Right ventricle myocardium inferior (tissue), 1 donor: ENCODE data around the gene PLA2G4C. TPM values are rescaled to one million over a fixed set of nuclear protein-coding genes. Genes with fewer than 3 reads are reported as not detected.

Experiments used
- ATAC-seq: fragments of 200-7000 bp; cut with Tn5 transposase; one replicate; pipeline ENCODE4 v1.9.1; 2020; ENCODE audit warnings: mild to moderate bottlenecking, moderate library complexity
- DNase-seq: peaks from one replicate; pipeline ENCODE4 v3.0.0; 2021; ENCODE audit errors: missing footprints
- intact Hi-C: fragments of 100-400 bp; cut with DNase I; formaldehyde crosslinking; loops from one replicate; pipeline ENCODE4 v1.11.0; 2022
- total RNA-seq: library from RNA; stranded (reverse); fragmentation: NEBNext Ultra II Directional; extraction: Animal tissue kit (Norgen Biotek cat#: 25700); gene quantifications from one replicate; pipeline ENCODE4 v1.2.1, GENCODE V29; 2021
- donor health status: DM: no; HTN: yes; CAD: no; lungs with severe emphysema.

PLA2G4C gene
- total RNA-seq, 1 donor from 2014 or later, result 40.8 TPM

DNA sequence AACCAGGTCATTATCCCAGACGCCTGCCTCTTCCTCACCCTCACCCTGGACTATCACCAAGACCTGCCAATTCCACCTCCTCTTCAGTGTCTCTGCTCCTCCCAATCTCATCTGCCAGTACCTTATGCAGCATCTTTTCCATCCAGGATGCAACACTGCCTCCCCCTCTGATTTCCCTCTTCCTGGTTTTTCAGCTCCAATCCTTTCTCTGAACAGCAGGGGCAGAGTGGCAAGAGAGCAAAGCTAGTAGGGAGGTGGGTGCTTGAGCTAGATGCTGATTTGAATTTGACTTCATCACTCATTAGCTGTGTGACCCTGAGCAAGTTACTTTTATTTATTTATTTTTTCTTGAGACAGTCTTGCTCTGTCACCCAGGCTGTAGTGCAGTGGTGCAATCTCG is 41.2 kb downstream of the PLA2G4C start:
- DNase-seq (no peak), ATAC-seq (no peak)
- intact Hi-C loops, result no loop called here

DNA sequence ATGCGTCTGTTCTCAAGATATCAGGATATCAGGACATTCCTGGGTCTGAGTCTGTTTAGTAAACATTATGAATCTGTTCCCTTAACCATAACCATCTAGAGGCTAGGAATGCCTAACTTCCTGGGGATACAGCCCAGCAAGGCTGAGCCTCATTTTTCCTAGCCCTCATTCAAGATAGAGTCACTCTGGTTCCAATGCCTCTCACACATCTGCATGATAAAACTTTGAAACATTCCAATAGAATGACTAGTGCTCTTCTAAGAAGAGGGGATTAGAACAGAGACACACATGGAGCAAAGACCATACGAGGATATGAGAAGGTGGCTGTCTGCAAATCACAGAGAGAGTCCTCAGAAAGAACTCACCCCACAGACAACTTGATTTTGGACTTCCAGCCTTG is 46.1 kb downstream of the PLA2G4C start:
- intact Hi-C loops, result no loop called here
- ATAC-seq (no peak), DNase-seq (no peak)

DNA sequence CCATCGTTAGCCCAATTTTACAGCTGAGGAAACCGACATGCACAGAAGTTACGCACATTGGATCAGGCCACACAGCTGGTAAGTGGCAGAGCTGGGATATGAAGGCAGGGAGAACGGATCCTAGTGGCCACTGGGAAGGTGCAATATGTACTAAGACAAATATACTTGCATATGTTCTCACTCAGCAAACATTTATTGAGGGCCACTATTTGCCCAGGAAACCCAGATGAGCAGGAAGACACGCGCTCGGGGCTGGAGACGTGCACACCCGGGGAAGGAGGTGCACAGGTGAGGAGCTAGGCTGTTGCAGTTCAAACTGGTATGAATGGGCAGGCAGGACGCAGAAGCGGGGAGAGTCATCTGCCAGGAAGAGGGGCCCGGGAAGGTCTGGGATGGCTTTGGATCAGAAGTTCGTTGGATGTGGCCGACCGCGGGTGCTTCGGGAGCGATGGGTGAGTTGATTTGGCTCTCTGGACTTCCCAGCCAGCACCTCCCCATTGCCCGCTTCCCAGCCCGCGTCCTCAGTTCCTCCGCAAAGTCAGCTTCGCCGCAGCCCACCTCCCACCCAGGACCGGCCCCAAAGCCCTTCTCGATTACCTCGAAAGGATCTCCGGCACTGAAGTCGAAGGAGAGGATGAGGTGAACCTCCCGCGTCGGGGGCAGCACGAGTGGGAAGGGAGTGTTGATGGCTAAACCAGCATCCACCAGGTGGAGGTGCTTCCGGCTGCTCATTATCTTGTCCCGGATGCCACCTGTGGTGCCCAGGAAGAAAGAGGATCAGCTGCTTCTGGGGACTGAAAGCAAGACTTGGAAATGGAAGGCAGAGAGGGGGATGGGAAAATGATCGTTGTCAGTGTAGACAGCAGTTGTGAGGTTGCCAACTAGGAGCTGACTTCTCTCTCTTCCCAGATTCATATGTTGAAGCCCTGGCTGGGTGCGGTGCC is 48.9 kb downstream of the PLA2G4C start:
- ATAC-seq (no peak), DNase-seq (no peak)
- intact Hi-C loops, result no loop called here

DNA sequence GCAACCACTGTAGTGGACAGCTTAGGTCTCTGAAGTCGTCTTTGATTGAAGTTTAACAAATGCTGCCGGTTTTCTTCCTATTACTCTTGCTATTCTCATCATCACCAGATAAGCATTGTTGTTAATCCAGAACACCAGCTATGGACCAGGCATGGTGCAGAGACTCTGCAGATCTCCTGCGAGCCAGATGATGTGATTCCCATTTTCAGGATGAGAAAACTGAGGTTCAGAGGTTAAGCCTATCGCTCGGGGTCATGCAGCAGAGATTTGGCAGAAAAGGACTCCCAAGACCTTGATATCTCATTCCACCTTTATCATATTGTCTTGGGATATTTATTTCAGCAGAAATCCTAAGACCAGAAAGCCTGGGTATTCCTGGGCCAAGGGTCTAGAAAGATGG is 50.2 kb downstream of the PLA2G4C start:
- DNase-seq (no peak), ATAC-seq (no peak)
- intact Hi-C loops, result no loop called here

DNA sequence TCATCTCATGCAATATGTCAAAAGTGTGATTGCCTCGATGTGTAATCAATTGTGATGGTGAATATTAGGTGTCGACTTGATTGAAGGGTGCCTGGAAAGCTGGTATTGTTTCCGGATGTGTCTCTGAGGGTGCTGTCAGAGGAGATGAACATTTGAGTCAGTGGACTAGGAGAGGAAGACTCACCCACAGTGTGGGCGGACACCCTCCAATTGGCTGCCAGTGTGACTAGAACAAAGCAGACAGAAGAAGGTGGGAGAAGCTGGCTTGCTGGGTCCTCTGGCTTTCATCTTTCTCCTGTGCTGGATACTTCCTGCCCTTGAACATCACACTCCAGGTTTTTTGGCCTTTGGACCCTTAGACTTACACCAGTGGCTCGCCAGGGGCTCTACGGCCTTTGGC is 51.3 kb downstream of the PLA2G4C start:
- intact Hi-C loops, result no loop called here
- no peak for ATAC-seq
- no peak for DNase-seq

DNA sequence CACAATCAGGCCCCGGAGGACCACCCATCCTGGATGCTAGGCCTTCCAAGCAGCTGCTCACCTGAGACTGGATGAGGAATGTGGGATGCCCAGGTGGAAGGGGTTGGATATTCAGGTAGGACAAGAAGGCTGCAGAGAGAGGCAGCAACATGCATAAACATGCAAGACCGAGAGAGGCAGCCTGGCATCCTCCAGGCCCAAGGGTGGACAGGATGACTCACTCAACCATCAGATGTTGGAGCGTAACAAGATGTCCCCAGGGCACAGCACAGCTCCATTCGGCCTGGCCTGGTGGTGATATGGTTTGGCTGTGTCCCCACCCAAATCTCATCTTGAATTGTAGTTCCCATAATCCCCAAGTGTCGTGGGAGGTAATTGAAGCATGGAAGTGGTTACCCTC is 56.8 kb downstream of the PLA2G4C start:
- intact Hi-C loops, result no loop called here
- ATAC-seq (no peak), DNase-seq (no peak)

DNA sequence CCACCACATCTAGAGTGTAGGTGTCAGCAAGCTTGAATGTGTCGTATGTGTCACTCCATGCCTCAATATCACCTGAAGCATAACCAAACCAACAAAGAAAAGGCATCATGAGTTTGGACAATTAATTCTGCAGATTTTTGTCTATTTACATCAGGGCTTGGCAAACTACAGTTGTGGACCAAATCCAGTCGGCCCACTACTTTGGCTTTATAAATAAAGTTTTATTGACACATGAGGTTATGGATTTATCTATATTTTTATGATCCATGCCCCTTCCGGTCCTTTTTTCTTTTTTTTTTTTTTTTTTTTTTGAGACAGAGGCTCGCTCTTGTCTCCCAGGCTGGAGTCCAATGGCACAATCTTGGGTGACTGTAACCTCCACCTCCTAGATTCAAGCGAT is 57.5 kb downstream of the PLA2G4C start:
- DNase-seq, result no peak
- ATAC-seq, result no peak
- intact Hi-C loops, result no loop called here

DNA sequence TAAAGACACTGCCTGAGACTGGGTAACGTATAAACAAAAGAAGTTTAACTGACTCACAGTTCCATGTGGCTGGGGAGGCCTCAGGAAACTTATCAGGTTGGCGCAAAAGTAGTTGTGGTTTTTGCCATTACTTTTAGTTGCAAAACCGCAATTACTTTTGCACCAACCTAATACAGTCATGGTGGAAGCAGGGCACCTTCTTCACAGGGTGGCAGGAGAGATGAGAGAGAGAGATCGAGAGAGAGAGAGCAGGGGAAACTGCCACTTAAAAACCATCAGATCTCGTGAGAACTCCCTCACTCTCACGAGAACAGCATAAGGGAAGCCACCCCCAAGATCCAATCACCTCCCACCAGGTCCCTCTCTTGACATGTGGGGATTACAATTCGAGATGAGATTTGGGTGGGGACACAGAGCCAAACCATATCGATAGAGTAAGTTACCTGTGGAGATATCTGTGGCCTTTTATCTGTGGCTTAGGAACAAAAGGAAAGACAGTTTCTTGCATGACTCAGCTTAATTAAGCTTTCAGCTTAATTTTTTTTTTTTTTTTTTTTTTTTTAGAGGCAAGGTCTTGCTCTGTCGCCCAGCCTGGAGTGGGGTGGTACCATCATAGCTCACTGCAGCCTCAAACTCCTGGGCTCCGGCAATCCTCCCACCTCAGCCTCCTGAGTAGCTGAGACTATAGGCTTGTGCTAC is 59.1 kb downstream of the PLA2G4C start:
- intact Hi-C loops, result no loop called here
- ATAC-seq, result no peak
- DNase-seq, result no peak

DNA sequence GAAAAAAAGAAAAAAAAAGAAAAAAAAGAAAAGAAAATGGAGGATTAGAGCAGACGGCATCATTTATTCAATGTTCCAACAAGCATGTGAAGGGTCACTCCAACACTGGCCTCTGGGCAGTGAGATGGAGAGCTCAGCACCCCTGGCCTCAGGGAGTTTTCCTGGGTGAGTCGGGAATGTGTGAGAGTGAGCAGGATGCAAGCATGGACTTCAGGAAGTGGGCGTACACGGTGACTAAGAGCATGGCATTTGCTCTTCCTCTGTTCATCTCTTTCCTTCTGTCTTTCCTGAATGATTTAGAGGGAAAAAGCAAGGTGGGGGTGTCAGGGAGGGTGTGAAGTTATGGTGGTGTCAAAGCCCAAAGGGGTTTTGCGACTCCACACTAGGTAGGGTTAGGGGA is 66.1 kb downstream of the PLA2G4C start:
- intact Hi-C loops, result no loop called here
- no peak for ATAC-seq

DNA sequence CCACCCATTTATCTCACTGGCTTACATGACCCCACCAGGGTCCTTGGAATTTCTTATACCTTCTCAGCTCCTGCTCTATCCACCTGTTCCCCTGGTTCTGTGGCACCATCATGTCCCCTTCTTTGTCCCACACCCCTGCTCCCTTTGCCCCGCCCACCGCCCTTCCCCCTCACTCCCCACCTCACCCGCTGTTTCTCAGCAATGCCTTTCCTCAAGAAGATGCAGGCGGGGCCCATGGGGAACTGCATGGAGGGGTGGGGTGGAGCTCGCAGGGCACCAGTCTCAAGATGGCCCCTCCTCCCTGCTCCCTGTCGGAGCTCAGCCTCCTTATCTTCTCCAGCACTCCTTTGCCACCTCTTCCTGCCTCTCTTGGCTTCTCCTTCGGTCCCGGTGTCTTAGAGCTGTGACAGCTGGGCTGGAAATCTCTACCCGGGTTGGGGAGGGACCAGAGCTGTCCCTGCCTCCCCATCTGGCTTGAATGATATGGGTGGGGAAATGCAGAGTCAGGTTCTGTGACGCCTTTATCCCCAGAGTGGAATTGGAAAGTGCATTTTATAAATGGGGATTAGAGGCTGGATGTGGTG is 66.8 kb downstream of the PLA2G4C start, which contains the start of gene CABP5:
TSS of gene CABP5 (minus strand) at position 405 of the 584 bp plus-strand sequence. CDS start at position 248, 157 bp downstream.
- DNase-seq, result no peak
- intact Hi-C loops, result no loop called here
- no peak for ATAC-seq

More for the DNA sequence above, 66.1 kb downstream of the PLA2G4C start:
- DNase-seq, result no peak

DNA sequence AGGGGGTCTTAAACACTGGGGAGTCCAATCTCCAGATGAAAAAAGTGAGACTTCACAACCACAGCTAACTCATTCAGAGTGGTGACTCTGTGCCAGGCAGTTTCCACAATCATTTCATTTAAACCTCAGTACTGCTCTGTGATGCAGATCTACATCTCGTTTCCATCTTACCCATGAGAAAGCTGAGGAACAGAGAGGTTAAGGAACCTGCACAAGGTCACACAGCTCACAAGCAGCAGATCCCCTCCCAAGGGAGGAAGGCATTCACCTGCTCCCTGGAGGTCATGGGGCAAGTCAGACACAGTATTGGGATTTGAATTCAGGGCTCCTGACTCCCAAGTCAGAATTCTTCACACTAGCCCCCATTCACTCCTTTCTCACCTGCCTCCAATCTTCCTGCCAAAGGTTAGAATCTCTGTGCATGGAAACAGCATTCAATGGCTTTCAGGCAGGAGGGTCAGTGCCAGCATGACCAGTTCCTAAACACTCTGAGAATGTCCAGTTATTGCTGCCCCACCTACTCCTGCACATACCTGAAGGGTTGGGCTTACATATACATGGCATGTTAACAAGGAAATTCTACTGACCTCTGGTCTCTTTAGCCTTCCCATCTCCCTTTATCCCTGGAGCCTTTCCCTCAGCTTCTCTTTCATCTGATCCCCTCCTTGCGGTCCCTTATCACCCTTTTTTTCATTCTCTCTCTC is 68.6 kb downstream of the PLA2G4C start:
- no peak for ATAC-seq
- intact Hi-C loops, result no loop called here
- no peak for DNase-seq

DNA sequence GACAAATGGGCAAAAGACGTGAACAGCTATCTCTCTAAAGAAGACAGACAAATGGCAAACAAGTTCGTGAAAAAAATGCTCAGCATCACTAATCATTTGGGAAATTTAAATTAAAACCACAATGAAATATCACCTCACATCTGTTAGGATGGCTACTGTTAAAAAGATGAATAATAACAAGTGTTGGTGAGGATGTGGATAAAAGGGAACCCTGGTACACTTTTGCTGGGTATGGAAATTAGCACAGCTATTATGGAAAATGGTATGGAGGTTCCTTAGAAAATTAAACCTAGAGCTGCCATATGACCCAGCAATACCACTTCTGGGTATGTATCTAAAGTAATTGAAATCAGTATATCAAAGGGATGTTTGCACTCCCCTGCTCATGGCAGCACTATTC is 73.9 kb downstream of the PLA2G4C start:
- intact Hi-C loops, result no loop called here
- no peak for DNase-seq
- ATAC-seq, result no peak

DNA sequence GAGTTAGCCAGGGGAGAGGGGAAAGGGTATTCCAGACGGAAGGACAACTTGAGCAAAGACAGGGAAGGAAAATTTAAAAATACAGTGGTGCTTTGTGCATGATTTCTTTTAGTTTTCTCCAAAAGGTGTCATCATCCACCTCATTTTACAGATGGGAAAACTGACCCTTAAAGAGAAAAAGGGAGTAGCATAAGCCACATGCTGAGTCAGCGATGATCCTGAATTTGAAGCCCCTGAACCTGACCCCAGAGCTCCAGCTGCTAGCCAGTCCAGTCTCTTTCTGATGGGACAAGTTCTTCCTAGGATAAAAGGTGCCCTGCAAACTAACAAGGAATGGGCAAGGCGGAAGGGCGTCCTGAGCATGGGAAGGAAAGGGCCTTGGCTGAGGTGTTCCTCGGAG is 77.0 kb downstream of the PLA2G4C start:
- no peak for ATAC-seq
- no peak for DNase-seq
- intact Hi-C loops, result no loop called here

DNA sequence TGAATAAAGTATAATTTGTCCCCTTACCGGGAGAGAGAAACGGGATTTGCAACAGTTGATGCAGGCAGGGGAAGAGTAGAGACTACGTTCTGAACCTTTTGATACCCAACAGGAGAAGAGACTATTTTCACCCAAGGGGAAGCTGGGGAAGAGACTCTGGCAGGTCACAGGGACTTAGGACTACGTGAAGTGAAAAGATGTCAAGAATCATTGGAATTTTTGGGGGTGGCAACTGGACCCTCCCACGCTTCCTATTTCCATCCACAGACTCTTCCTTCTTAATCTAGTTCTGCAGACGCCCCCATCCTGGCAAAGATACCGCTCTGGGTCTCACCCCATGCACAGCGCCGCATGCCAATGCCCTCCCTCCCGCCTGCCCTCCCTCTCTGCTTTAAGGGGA is 80.5 kb downstream of the PLA2G4C start:
- DNase-seq (no peak), ATAC-seq (no peak)
- intact Hi-C loops, result no loop called here

DNA sequence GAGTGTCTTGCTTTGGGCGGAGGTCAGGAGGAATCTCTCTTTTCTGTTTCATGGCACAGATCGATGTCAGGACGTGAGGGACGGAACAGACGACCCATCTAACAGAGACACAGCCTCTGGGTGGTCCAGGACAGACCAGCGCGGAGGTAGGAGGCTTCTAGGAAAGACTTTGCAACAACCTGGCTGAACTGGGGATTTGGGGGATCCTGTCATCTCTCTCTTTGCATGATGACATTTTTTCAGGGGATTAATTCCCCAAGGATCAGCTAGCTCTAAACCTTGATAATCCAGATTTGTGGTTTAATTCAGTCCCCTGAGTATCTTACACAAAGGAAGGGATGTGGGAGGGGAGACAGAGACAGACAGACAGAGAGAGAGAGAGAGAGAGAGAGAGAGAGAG is 81.2 kb downstream of the PLA2G4C start:
- no peak for DNase-seq

DNA sequence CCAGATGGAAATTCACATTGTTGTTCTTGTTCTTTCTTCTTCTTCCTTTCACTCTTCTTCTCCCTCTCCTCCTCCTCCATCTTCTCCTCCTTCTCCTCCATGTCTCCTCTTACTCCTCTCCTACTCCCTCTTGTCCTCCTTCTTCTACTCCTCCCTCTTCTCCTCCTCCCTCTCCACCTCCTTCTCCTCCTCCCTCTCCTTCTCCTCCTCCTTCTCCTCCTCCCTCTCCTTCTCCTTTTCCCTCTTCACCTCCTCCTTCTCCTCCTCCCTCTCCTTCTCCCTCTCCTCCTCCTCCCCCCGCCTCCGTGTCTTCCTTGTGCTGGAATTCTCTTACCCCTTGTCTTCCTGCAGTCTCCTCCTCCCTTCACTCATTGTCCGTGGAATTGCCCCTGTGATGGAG is 85.1 kb downstream of the PLA2G4C start:
- ATAC-seq (no peak), DNase-seq (no peak)
- intact Hi-C loops, result no loop called here

More for the DNA sequence above, 81.2 kb downstream of the PLA2G4C start:
- ATAC-seq, result no peak
- intact Hi-C loops, result no loop called here

DNA sequence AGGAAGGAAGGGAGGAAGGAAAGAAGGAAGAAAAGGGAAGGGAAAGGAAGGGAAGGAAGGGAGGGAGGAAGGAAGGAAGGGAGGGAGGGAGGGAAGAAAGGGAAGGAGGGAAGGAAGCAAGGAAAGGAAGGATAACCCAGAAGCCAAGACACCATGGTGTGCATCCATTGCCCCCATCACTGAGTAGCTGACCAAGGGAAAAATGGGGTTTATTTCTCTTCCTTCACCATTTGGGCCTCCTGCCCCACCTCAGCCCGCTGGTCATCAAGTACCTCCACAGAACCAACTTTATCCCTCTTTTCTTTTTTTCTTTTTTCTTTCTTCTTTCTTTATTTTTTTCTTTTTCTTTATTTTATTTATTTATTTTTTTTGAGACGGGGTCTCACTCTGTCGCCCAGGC is 87.1 kb downstream of the PLA2G4C start:
- intact Hi-C loops, result no loop called here
- no peak for DNase-seq
- ATAC-seq, result no peak

DNA sequence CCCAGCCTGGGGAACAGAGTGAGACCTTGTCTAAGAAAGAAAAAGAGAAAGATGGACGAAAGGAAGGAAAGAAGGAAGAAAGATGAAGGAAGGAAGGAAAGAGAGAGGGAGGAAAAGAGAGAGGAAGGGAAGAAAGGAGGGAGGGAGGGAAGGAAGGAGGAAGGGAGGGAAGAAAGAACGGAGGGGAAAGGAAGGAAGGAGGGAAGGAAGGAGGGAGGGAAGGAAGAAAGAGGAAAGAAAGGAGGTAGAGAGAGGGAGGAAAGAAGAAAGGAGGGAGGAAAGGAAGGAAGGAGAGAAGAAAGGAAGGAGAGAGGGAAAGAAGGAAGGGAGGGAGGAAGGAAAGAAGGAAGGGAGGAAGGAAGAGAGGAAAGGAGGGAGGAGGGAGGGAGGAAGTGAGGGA is 87.6 kb downstream of the PLA2G4C start:
- no peak for ATAC-seq
- intact Hi-C loops, result no loop called here
- no peak for DNase-seq

DNA sequence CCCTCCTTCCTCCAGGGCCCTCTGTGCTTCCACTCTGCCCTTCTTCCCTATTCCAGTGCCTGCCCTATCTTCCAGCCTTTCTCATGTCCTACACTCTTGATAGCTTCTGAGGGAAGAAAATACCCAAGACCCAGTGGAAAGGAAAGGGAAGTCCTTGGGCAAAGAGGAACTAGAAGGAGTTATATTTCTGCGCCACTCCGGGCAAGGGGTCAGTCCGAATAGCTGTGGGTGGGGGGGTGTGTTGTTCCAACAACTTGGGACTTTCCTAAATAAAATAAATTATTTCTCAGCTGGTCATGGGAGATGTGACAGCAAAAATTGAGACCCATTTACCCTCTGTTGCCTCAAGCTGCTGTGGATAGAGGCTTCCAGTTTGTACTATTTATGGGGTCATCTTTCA is 89.9 kb downstream of the PLA2G4C start:
- ATAC-seq (no peak), DNase-seq (no peak)
- intact Hi-C loops, result no loop called here
